Esophagus (tissue), 2 donors: Measurements from ENCODE around the gene FNTB. TPM values are rescaled to one million over a fixed set of nuclear protein-coding genes. Genes with fewer than 3 reads are reported as not detected.
A peak's percentile ranks its signal among the peaks of the same experiment; 100 is the strongest.
"Not testable (repeated sequence)": the region's sequence is repeated elsewhere in the genome, so short reads cannot be mapped to it uniquely, and the experiment has no call there.

ENCODE experiments used
- H3K27ac ChIP-seq, 2 donors: one replicate each; pipeline ENCODE4 v1.5.1; 2013; ENCODE audit warnings: low read depth in 2 of 2, mild to moderate bottlenecking in 2 of 2, inconsistent platforms in 1 of 2, low read length in 1 of 2, moderate library complexity in 1 of 2
- H3K27me3 ChIP-seq, 2 donors: one replicate each; pipeline ENCODE4 v1.6.1; 2013; ENCODE audit warnings: low read length in 2 of 2, control low read depth in 1 of 2, mild to moderate bottlenecking in 1 of 2; ENCODE audit not compliant: insufficient read depth in 2 of 2, control insufficient read depth in 1 of 2
- H3K36me3 ChIP-seq, 2 donors: one replicate each; pipeline ENCODE4 v1.6.1; 2013; ENCODE audit warnings: low read length in 1 of 2; ENCODE audit not compliant: control insufficient read depth in 2 of 2, insufficient read depth in 2 of 2
- H3K4me1 ChIP-seq, 2 donors: one replicate each; pipeline ENCODE4 v1.6.1; 2013; ENCODE audit warnings: low read length in 1 of 2; ENCODE audit not compliant: control insufficient read depth in 2 of 2, insufficient read depth in 2 of 2
- H3K4me3 ChIP-seq, 2 donors: one replicate each; pipeline ENCODE4 v1.5.1; 2013; ENCODE audit warnings: low read length in 2 of 2, mild to moderate bottlenecking in 2 of 2, low read depth in 1 of 2, moderate library complexity in 1 of 2
- H3K9me3 ChIP-seq, 2 donors: one replicate each; pipeline ENCODE4 v1.6.1; 2013; ENCODE audit warnings: mild to moderate bottlenecking in 2 of 2, low read depth in 1 of 2, low read length in 1 of 2, moderate library complexity in 1 of 2; ENCODE audit not compliant: control insufficient read depth in 2 of 2, insufficient read depth in 1 of 2
- WGBS, 2 donors: extraction: QIAGEN DNeasy Blood & Tissue Kit; methylation state at CpG; one replicate each; pipeline ENCODE4 v1.1.7; 2013; 5-methylcytosine and 5-hydroxymethylcytosine counted together
- polyA plus RNA-seq, 2 donors: library from polyadenylated mRNA; stranded (reverse); fragments of 200-250 nt; gene quantifications; one replicate each; pipeline ENCODE4 v1.2.3, GENCODE V29; 2013
- donor health status: healthy with polysubstance abuse.
- donor health status: Bipolar disorder and iron deficiency.

Gene FNTB
- polyA plus RNA-seq, 2 donors: 13.3 to 14.6 TPM

DNA sequence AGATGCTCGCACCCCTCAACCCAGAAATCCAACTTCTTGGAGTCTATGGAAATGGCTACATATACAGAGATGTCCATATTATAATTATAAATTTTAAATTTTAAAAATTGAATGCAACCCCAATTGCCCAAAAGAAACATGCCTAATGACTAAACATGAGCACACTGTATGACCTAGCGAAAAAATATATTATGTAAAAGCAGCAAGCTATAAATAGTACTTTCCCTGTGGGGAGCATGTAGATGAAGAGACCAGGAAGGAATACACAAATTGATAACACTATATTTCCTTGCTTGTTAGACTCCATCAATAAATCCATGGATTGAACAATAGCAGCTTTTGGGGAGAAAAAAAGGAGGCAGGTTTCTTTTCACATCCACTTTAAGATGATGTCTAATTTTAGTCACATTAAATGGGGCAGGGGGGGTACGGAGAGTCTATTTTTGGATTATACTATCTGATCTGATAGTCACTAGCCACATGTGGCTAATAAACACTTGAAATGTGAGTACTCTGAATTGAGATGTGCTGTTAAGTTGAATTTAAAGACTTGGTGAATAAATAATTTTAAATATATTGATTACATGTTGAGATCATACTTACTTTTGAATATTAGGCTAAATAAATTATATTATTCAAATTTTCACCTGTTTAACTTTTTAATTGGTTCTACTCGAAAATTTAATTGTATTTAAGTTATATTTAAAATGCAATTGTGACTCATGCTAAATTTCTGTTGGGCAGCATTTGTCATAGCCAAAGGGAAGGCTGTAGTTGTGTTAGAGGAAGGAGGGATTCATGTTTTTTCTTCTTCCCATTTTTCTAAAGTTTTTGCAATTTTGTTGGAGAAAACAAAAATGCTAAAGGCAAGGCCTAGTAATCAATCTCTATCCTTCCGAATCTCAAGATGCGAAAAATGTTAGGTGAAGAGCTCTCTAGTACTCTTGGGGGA, 98.1 kb downstream of the FNTB start:
- Histone ChIP-seq H3K9me3 (no peaks in the 10 kb centered on the region), H3K4me1 (peaks cover 0 to 5% of the 10 kb centered on the region in 2 donors), H3K4me3 (no peak overlapping the region), H3K27me3 (no peaks in the 10 kb centered on the region), H3K36me3 (peaks cover 0 to 20% of the 10 kb centered on the region in 2 donors), H3K27ac (no peak overlapping the region)
- WGBS, 2 donors: 87 to 90% methylated on average over 6 of the region's 6 CpGs

- H3K36me3 ChIP-seq: peaks cover 0 to 22% of the 10 kb centered on the region in 2 donors
- 76 to 85% methylated on average over 4 of the region's 4 CpGs for WGBS, 2 donors
- H3K4me1 ChIP-seq: not testable (repeated sequence)
These were observed 100.0 kb downstream of the FNTB start for GRCh38 chr14:65086686-65087085.

GRCh38 chr14:65087835-65088234, 101.1 kb downstream of the FNTB start:
- not testable (repeated sequence) for H3K9me3 ChIP-seq, H3K4me3 ChIP-seq, H3K27me3 ChIP-seq, H3K4me1 ChIP-seq, H3K27ac ChIP-seq
- 95 to 98% methylated on average over 8 of the region's 8 CpGs for WGBS, 2 donors
- peaks cover 0 to 19% of the 10 kb centered on the region in 2 donors for H3K36me3 ChIP-seq

More at GRCh38 chr14:65086686-65087085, 100.0 kb downstream of the FNTB start:
- not testable (repeated sequence) for H3K27ac ChIP-seq, H3K27me3 ChIP-seq, H3K4me3 ChIP-seq, H3K9me3 ChIP-seq

GRCh38 chr14:65092349-65092748, 105.7 kb downstream of the FNTB start:
- no peaks in the 10 kb centered on the region for H3K9me3 ChIP-seq
- H3K36me3 ChIP-seq: peaks cover 6 to 15% of the 10 kb centered on the region in 2 donors
- WGBS, 2 donors: 69 to 72% methylated on average over 2 of the region's 2 CpGs
- no peaks in the 10 kb centered on the region for H3K27me3 ChIP-seq
- peaks cover 0 to 7% of the 10 kb centered on the region in 2 donors for H3K4me1 ChIP-seq
- H3K4me3 ChIP-seq: no peak overlapping the region
- peak overlapping the region; percentile 15 to 89 for H3K27ac ChIP-seq

DNA sequence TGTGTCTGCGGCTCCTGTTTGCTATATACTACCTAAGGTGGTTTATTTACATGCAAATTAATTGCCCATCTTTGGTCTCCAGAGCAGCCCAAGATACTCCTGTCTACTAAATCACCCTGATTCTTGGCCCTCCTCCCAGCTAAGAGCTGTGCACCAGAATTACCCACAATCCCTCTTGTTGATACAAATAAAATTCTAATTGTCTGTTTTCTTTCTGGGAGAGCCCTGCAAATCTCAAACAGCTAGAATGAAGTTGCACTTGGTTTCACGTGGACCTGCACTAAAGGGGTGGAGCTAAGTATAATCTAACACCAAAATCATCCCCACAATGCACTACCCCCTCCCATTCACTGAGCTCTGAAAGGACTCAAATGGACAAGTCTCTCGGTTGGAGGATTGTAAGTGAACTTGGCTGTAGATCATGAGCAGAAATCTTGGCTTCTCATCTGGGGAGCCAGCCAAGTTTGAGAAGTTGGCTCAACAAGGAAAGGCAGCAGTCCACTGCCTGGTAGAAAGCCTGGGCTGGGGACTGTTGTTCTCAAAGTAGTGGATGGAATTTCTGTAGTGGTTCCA, 109.0 kb downstream of the FNTB start:
- Histone ChIP-seq H3K4me3 (no peak overlapping the region), H3K36me3 (peaks cover 6 to 10% of the 10 kb centered on the region in 2 donors), H3K27me3 (no peaks in the 10 kb centered on the region), H3K27ac (peak overlapping the region; percentile 34 to 58), H3K4me1 (peaks cover 0 to 7% of the 10 kb centered on the region in 2 donors), H3K9me3 (no peaks in the 10 kb centered on the region)
- WGBS, 2 donors: 24 to 35% methylated on average over 3 of the region's 3 CpGs

DNA sequence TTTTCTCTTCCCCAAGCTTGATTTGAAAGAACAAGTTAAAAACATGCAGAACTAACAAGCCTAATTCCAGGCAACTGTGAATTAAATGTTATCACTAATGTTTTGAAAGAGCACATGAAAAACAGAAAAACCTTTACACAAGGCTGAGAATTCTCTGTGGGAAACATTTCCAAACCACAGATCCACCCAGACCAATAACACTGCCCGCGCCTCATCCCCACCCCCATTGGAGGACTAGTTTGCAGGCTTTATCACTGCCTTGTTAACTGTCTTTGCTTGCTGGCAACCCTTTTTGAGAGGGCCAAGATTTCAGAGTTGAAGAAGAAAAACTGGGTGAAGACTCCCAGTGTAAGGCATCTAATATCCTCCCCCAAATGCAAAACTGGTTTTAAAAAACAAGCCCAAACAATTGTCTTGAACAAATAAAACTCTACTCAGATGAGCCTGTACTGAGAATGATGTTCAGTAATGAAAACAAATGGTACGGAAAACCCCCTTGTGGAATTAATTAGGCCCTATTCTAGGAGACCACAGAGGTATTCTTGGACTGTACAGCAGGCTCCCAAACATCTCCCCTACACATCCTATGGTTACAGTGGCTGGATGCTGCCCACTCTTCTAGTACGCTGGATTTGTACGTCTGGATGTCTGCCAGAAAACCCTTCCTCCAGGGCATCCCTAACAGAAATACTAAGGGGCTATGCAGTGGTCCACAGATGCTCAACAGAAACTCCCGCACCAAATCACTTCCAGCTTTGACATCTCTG, 109.8 kb downstream of the FNTB start:
- no peaks in the 10 kb centered on the region for H3K9me3 ChIP-seq
- H3K4me3 ChIP-seq: no peak overlapping the region
- 38 to 54% methylated on average over 6 of the region's 6 CpGs for WGBS, 2 donors
- H3K36me3 ChIP-seq: peaks cover 6 to 8% of the 10 kb centered on the region in 2 donors
- H3K27me3 ChIP-seq: no peaks in the 10 kb centered on the region
- H3K27ac ChIP-seq: peak overlapping the region; percentile 69 to 71
- peaks cover 0 to 4% of the 10 kb centered on the region in 2 donors for H3K4me1 ChIP-seq

DNA sequence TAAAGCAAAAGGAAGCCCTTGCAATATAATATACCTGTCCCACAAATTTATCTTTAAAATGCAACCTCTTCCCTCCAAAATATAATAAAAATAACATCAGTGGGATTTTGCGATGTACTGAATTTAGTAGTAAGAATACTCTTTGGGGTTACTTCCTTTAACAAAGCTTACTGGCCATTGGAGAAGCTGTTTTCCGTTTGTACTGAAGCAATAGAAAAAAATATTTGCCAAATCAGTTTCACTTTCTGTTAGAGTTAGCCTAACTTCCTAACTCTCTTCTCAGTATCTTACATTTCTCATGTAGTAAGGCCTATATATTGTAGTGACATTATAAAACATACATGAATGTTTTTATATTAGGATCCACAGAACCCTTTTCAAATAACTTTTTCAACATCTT, 111.9 kb downstream of the FNTB start:
- H3K4me3 ChIP-seq: no peak overlapping the region
- peaks cover 3 to 4% of the 10 kb centered on the region in 2 donors for H3K36me3 ChIP-seq
- WGBS, 2 donors: 10 to 15% methylated on average over 2 of the region's 2 CpGs
- H3K27ac ChIP-seq: no peak overlapping the region
- H3K27me3 ChIP-seq: no peaks in the 10 kb centered on the region
- H3K4me1 ChIP-seq: peaks cover 0 to 6% of the 10 kb centered on the region in 2 donors
- no peaks in the 10 kb centered on the region for H3K9me3 ChIP-seq

DNA sequence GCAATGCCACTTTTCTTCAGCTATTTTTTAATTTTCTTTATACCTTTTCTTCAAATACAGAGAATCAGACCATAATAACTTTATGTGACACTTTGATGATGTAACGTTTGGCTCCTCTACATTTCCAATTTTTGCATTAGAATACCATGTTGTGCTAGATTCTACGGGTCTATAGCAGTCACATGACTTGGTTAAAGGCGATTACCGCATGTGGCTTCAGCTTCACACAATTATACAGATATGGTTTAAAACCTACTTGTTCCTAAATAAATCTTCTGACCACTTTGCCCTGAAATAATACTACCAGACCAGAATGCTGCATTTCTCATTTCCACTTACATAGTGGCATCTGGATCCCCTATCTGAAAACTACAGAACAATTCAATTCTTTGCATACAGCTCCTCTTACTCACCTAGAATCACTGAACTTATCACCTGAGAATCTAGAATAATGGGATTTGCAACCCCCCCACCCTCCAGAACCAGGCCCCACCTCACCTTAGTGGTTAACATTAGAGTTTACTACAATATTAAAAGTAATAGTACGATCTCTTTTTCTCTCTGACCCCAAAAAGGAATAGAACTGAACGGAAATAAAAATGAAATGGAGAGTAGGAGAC, 114.3 kb downstream of the FNTB start:
- H3K27ac ChIP-seq: peak overlapping the region in 1 of 2 donors; percentile 58
- no peaks in the 10 kb centered on the region for H3K9me3 ChIP-seq
- no peaks in the 10 kb centered on the region for H3K27me3 ChIP-seq
- no peaks in the 10 kb centered on the region for H3K36me3 ChIP-seq
- WGBS, 2 donors: 15 to 20% methylated on average over 6 of the region's 6 CpGs
- peak overlapping the region; percentile 32 to 86 for H3K4me3 ChIP-seq
- peaks cover 0 to 6% of the 10 kb centered on the region in 2 donors for H3K4me1 ChIP-seq
